DND-41 (cell line): ENCODE data around the gene MAPRE3.

Experiments
- EZH2 ChIP-seq: IDR thresholded peaks from 3 replicates; pipeline ENCODE4 v1.6.1; 2012; ENCODE audit warnings: borderline replicate concordance, low read depth, mild to moderate bottlenecking, moderate library complexity, low read length, inconsistent platforms; ENCODE audit not compliant: severe bottlenecking
- TF ChIP-seq, protein P1 (sequence below): IDR thresholded peaks from 2 replicates; pipeline ENCODE4 v1.5.1; 2012; ENCODE audit warnings: borderline replicate concordance, low read length, moderate library complexity, mild to moderate bottlenecking; ENCODE audit not compliant: poor library complexity, severe bottlenecking; ENCODE audit errors: extremely low read depth

DNA sequence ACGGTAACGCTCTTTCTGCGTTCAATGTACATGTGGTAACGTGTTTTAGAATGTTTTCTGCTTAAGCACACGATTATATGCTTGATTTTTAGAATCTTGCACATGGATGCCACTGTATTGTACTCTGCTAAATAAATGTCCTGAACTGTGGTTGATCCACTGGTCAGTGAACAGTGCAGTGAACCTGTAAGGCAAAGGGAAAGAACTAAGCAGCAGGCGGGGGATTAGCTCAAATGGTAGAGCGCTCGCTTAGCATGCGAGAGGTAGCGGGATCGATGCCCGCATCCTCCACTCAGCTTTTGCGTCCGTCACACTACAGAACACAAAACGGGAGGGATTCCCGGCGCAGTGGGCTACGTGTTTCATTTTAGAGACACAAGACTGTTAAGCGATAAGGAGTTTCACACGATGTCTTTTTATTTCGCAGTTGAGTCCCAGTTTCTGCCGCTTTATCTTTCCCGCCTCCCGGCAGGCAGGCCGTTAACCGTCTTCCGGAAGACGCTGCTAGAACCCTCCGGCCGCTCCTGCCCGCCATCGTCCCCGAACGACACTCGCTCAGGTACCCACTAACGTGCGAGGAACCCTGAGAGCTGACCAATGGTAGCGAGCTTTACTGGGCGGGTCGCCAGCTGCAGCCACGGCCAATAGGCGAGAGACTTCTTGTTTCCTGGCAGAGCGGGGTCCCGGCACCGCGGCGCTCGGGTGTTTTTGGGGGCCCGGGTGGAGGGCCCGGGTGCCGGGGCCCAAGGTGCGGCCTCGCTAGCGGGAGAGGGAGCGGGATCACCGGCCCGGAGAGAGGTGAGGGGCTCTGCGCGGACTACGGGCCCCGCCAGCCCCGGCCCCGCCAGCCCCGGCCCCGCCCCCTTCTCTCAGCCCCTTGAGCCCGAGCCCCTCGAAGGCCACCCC lies 80.8 kb downstream of the MAPRE3 start, which contains the start of gene AGBL5:
- TF ChIP-seq, protein P1, sequence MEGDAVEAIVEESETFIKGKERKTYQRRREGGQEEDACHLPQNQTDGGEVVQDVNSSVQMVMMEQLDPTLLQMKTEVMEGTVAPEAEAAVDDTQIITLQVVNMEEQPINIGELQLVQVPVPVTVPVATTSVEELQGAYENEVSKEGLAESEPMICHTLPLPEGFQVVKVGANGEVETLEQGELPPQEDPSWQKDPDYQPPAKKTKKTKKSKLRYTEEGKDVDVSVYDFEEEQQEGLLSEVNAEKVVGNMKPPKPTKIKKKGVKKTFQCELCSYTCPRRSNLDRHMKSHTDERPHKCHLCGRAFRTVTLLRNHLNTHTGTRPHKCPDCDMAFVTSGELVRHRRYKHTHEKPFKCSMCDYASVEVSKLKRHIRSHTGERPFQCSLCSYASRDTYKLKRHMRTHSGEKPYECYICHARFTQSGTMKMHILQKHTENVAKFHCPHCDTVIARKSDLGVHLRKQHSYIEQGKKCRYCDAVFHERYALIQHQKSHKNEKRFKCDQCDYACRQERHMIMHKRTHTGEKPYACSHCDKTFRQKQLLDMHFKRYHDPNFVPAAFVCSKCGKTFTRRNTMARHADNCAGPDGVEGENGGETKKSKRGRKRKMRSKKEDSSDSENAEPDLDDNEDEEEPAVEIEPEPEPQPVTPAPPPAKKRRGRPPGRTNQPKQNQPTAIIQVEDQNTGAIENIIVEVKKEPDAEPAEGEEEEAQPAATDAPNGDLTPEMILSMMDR = no peak
- TF ChIP-seq EZH2 = no peak
